Liver (tissue), 9 donors: ENCODE results near the gene C17orf50. TPM values are rescaled to one million over a fixed set of nuclear protein-coding genes. Genes with fewer than 3 reads are reported as not detected.
A peak's percentile ranks its signal among the peaks of the same experiment; 100 is the strongest.

Source experiments
- DNase-seq: peaks from one replicate; pipeline ENCODE4 v3.0.0-alpha.2; 2017; ENCODE audit warnings: low spot score
- H3K27ac ChIP-seq, 2 donors: one replicate each; pipeline ENCODE4 v1.7.0; 2013; ENCODE audit warnings: inconsistent platforms in 2 of 2, low read length in 2 of 2, control low read depth in 1 of 2, low read depth in 1 of 2, mild to moderate bottlenecking in 1 of 2
- H3K27me3 ChIP-seq, 4 donors: one replicate each; pipeline versions ENCODE4 v1.6.1 to v1.7.0; 2013; ENCODE audit warnings: low read length in 3 of 4, inconsistent platforms in 1 of 4, mild to moderate bottlenecking in 1 of 4, moderate library complexity in 1 of 4; ENCODE audit not compliant: control insufficient read depth in 4 of 4, insufficient read depth in 4 of 4
- H3K36me3 ChIP-seq, 4 donors: one replicate each; pipeline versions ENCODE4 v1.6.1 to v1.7.0; 2013; ENCODE audit warnings: low read length in 3 of 4, mild to moderate bottlenecking in 3 of 4, low read depth in 1 of 4, moderate library complexity in 1 of 4; ENCODE audit not compliant: control insufficient read depth in 4 of 4, insufficient read depth in 3 of 4
- H3K4me1 ChIP-seq, 4 donors: one replicate each; pipeline versions ENCODE4 v1.6.1 to v1.7.0; 2013; ENCODE audit warnings: low read length in 3 of 4, mild to moderate bottlenecking in 3 of 4, moderate library complexity in 1 of 4; ENCODE audit not compliant: control insufficient read depth in 4 of 4, insufficient read depth in 4 of 4
- H3K4me3 ChIP-seq, 3 donors: one replicate each; pipeline versions ENCODE4 v1.6.1 to v1.7.0; 2013; ENCODE audit warnings: low read length in 3 of 3, control low read depth in 1 of 3, low read depth in 1 of 3, mild to moderate bottlenecking in 1 of 3
- H3K9ac ChIP-seq, 2 donors: one replicate each; pipeline ENCODE4 v1.7.0; 2013; ENCODE audit warnings: low read length in 2 of 2, mild to moderate bottlenecking in 2 of 2, moderate library complexity in 2 of 2, control low read depth in 1 of 2, low read depth in 1 of 2
- H3K9me3 ChIP-seq, 4 donors: one replicate each; pipeline versions ENCODE4 v1.6.1 to v1.7.0; 2013; ENCODE audit warnings: low read length in 3 of 4; ENCODE audit not compliant: control insufficient read depth in 4 of 4
- EGR1 ChIP-seq, 2 donors: IDR thresholded peaks; 2 replicates each; pipeline ENCODE4 v1.6.1; 2016 to 2018; ENCODE audit warnings: antibody characterized with exemption in 2 of 2, low read depth in 2 of 2
- FOXA1 ChIP-seq: IDR thresholded peaks from 2 replicates; pipeline ENCODE4 v1.6.1; 2016; ENCODE audit warnings: antibody characterized with exemption
- HNF4G ChIP-seq: IDR thresholded peaks from 2 replicates; pipeline ENCODE4 v1.6.1; 2016; ENCODE audit warnings: antibody characterized with exemption
- NR2F2 ChIP-seq: IDR thresholded peaks from 2 replicates; pipeline ENCODE4 v1.6.1; 2016; ENCODE audit warnings: antibody characterized with exemption
- RAD21 ChIP-seq, 2 donors: IDR thresholded peaks; 2 replicates each; pipeline ENCODE4 v1.6.1; 2016; ENCODE audit warnings: antibody characterized with exemption in 2 of 2, mild to moderate bottlenecking in 2 of 2
- RXRA ChIP-seq, 2 donors: IDR thresholded peaks; 2 replicates each; pipeline ENCODE4 v1.6.1; 2017 to 2018; ENCODE audit warnings: antibody characterized with exemption in 2 of 2, mild to moderate bottlenecking in 1 of 2
- SP1 ChIP-seq: IDR thresholded peaks from 2 replicates; pipeline ENCODE4 v1.6.1; 2018; ENCODE audit warnings: antibody characterized with exemption, mild to moderate bottlenecking
- YY1 ChIP-seq: IDR thresholded peaks from 2 replicates; pipeline ENCODE4 v1.6.1; 2016; ENCODE audit warnings: antibody characterized with exemption, mild to moderate bottlenecking
- WGBS: extraction: QIAGEN DNeasy Blood & Tissue Kit; methylation state at CpG from one replicate; pipeline ENCODE4 v1.1.7; 2013; 5-methylcytosine and 5-hydroxymethylcytosine counted together
- polyA plus RNA-seq, 2 donors: library from polyadenylated mRNA; stranded (reverse) in 1 of 2; unstranded in 1 of 2; fragments of 200-250 nt in 1 of 2; fragments of >200 nt in 1 of 2; fragmentation: Nextera tagmentation in 1 of 2; extraction: Ambion mirVana in 1 of 2; gene quantifications; one replicate each; pipeline versions ENCODE4 v1.2.1 to v1.2.3, GENCODE V29; 2013 to 2015
- total RNA-seq, 2 donors: library from RNA; depleted of rRNA; stranded (reverse); fragments of >200 nt; gene quantifications; one replicate each; pipeline ENCODE4 v1.2.3, GENCODE V29; 2014
- TF ChIP-seq, protein P1 (sequence below): fragments of 150-350 bp; IDR thresholded peaks from 2 replicates; pipeline ENCODE4 v1.5.1; 2017; ENCODE audit warnings: improper control_type of control experiment, low read depth, low read length; ENCODE audit not compliant: missing input control
- TF ChIP-seq, protein P2 (sequence below): IDR thresholded peaks from 2 replicates; pipeline ENCODE4 v1.6.1; 2016; ENCODE audit warnings: antibody characterized with exemption, mild to moderate bottlenecking
- donor health status: healthy.
- donor health status: healthy.
- donor health status: healthy.
- donor health status: healthy.
- donor health status: healthy.

Gene C17orf50
- total and polyA plus RNA-seq, 4 donors, result not detected

DNA sequence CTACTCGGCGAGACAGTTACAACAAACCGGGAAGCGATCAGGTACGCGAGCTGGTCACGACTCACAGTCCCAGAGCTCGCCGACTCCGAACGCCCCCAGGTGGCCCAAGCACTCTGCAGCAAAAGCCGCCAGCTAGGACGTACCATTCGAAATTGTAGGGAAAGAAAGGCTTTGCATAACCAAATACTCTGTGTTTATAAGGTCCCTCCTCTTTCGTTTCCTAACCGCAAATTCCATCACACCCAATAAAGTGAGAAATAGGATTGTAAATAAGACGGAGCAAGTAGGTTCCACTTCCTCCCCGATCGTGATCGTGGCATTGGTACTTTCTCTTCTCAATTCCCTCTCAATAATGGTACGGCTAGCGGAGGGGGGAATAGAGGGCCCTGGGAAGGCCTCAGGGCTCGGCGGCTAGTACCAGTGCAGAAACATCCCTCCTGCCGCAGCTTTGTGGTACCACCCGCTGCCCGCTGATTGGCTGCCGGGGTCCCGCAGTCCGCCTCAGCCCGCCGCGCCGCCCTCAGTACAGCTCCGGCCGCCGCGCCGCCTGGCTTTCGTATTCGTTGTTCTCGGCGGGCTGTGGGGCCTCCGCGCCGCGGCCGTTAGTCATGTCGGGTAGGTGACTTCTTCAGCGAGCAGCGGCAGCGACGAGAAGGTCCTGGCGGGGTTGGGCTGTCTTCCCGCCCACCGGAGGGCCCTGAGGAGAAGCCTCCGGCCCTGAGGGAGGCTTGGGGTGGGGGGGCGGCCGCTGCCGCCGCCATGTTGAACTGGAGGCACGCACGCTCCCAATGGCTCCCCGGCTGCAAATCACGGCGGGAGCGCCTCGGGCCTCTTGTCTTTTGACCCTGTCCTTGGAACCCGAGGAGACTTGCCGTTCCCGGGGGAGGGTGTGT, 48.5 kb downstream of the C17orf50 start, which contains the start of gene TAF15 (continued):
- TF ChIP-seq, protein P1, sequence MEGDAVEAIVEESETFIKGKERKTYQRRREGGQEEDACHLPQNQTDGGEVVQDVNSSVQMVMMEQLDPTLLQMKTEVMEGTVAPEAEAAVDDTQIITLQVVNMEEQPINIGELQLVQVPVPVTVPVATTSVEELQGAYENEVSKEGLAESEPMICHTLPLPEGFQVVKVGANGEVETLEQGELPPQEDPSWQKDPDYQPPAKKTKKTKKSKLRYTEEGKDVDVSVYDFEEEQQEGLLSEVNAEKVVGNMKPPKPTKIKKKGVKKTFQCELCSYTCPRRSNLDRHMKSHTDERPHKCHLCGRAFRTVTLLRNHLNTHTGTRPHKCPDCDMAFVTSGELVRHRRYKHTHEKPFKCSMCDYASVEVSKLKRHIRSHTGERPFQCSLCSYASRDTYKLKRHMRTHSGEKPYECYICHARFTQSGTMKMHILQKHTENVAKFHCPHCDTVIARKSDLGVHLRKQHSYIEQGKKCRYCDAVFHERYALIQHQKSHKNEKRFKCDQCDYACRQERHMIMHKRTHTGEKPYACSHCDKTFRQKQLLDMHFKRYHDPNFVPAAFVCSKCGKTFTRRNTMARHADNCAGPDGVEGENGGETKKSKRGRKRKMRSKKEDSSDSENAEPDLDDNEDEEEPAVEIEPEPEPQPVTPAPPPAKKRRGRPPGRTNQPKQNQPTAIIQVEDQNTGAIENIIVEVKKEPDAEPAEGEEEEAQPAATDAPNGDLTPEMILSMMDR, result peak; percentile 65
- TF ChIP-seq HNF4G, result no peak
- TF ChIP-seq, protein P2, sequence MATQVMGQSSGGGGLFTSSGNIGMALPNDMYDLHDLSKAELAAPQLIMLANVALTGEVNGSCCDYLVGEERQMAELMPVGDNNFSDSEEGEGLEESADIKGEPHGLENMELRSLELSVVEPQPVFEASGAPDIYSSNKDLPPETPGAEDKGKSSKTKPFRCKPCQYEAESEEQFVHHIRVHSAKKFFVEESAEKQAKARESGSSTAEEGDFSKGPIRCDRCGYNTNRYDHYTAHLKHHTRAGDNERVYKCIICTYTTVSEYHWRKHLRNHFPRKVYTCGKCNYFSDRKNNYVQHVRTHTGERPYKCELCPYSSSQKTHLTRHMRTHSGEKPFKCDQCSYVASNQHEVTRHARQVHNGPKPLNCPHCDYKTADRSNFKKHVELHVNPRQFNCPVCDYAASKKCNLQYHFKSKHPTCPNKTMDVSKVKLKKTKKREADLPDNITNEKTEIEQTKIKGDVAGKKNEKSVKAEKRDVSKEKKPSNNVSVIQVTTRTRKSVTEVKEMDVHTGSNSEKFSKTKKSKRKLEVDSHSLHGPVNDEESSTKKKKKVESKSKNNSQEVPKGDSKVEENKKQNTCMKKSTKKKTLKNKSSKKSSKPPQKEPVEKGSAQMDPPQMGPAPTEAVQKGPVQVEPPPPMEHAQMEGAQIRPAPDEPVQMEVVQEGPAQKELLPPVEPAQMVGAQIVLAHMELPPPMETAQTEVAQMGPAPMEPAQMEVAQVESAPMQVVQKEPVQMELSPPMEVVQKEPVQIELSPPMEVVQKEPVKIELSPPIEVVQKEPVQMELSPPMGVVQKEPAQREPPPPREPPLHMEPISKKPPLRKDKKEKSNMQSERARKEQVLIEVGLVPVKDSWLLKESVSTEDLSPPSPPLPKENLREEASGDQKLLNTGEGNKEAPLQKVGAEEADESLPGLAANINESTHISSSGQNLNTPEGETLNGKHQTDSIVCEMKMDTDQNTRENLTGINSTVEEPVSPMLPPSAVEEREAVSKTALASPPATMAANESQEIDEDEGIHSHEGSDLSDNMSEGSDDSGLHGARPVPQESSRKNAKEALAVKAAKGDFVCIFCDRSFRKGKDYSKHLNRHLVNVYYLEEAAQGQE, result peak; percentile 93

DNA sequence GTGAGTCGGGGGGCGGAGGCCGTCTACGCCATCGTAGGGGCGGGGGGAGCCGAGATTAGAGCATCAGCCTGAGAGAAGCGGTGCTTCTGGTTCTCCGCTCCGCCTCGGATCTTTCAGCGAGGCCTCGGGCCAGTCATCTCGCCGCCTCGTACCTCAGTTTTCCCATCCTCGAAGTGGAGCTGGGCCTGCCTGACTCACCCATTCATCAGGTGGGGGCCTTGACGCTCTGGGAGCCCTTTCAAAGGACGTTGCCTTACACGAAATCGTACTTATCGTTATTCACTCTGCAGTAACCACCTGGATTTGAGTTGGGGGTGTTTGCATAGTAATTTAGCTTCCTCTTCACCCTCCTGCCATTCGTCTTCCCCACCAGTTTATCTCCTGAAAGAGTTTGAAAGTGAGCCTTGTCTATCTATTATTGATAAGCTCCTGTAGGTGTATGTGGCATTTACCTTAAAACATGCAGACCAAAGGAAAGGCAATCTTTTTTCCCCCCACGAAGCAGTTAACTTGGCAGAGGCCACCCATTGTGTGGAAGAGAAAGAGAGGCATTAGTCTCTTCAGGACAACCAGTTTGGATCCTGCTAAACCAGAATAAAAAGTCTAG, 49.3 kb downstream of the C17orf50 start:
- WGBS, result under 1% methylated on average over 24 of the region's 24 CpGs
- Histone ChIP-seq H3K9ac (peak overlapping the region; percentile 73 to 83), H3K4me3 (peak overlapping the region; percentile 85 to 95 (median 89)), H3K4me1 (peaks cover 3 to 20% (median 14%) of the 10 kb centered on the region in 4 donors), H3K27me3 (no peaks in the 10 kb centered on the region), H3K9me3 (no peaks in the 10 kb centered on the region), H3K36me3 (no peaks in the 10 kb centered on the region), H3K27ac (peak overlapping the region; percentile 91 to 95)
- TF ChIP-seq, protein P2, result no peak
- peak; percentile 59 for TF ChIP-seq YY1
- no peak for DNase-seq

DNA sequence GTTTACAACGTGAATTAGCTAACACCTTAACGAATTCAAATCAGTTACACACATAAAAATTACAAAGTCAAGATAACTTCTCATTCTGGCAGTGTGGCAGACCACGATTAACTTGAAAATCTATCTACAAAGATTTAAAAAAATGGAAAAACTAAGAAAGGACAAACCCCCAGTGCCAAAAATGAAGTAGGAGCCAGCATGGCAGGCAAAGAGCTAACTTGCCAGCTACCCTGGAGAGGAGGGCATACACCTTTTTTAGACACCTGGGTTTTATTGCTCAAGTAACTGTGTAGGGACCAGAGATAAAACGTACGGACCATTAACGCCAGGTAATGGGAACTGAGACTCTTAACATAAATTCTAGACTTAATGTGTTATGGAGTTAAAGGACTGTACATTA, 51.1 kb downstream of the C17orf50 start:
- TF ChIP-seq RXRA (IDR thresholded peaks at IDR 0.05) (no peak), RAD21 (IDR thresholded peaks at IDR 0.05) (no peak), NR2F2 (no peak), EGR1 (IDR thresholded peaks at IDR 0.05; ENCODE audit: low read depth in 2 of 2) (no peak), SP1 (no peak), FOXA1 (no peak), HNF4G (no peak)
- Histone ChIP-seq H3K4me3 (no peak overlapping the region), H3K4me1 (peaks cover 3 to 21% (median 15%) of the 10 kb centered on the region in 4 donors), H3K9ac (no peak overlapping the region), H3K9me3 (no peaks in the 10 kb centered on the region), H3K27me3 (no peaks in the 10 kb centered on the region), H3K36me3 (no peaks in the 10 kb centered on the region), H3K27ac (no peak overlapping the region)
- 90% methylated on average over 6 of the region's 6 CpGs for WGBS
- no peak for DNase-seq
